ENCODE measurements around the gene SLC66A2.

- TF ChIP-seq, protein P1, sequence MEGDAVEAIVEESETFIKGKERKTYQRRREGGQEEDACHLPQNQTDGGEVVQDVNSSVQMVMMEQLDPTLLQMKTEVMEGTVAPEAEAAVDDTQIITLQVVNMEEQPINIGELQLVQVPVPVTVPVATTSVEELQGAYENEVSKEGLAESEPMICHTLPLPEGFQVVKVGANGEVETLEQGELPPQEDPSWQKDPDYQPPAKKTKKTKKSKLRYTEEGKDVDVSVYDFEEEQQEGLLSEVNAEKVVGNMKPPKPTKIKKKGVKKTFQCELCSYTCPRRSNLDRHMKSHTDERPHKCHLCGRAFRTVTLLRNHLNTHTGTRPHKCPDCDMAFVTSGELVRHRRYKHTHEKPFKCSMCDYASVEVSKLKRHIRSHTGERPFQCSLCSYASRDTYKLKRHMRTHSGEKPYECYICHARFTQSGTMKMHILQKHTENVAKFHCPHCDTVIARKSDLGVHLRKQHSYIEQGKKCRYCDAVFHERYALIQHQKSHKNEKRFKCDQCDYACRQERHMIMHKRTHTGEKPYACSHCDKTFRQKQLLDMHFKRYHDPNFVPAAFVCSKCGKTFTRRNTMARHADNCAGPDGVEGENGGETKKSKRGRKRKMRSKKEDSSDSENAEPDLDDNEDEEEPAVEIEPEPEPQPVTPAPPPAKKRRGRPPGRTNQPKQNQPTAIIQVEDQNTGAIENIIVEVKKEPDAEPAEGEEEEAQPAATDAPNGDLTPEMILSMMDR (conservative IDR thresholded peaks at IDR 0.05): no peak
- peak; percentile 67; the same call in 1 of the 2 replicates for TF ChIP-seq ZFX (IDR thresholded peaks at IDR 0.05)
Observed at GRCh38 chr18:79950515-79951341, 725 bp downstream of the SLC66A2 start.

Data from C4-2B (cell line).